HEK293 (cell line): Measurements from ENCODE around the gene MBNL3.

ENCODE experiments used
- CTCF ChIP-seq: fragments of 450-650 bp; formaldehyde crosslinking; IDR thresholded peaks from 2 replicates; pipeline ENCODE4 v1.5.1; 2016; ENCODE audit warnings: missing biosample characterization, missing genetic modification characterization
- PRDM1 ChIP-seq: fragments of 450-650 bp; formaldehyde crosslinking; IDR thresholded peaks from 2 replicates; pipeline ENCODE4; 2016; ENCODE audit warnings: missing biosample characterization, missing genetic modification characterization
- ZBTB7A ChIP-seq: fragments of 450-650 bp; formaldehyde crosslinking; IDR thresholded peaks from 2 replicates; pipeline ENCODE4 v1.5.1; 2016; ENCODE audit warnings: low read depth, missing biosample characterization, missing genetic modification characterization
- ZNF133 ChIP-seq: fragments of 450-650 bp; formaldehyde crosslinking; IDR thresholded peaks from 2 replicates; pipeline ENCODE4 v1.5.1; 2016; ENCODE audit warnings: missing biosample characterization, missing genetic modification characterization
- ZNF677 ChIP-seq: fragments of 450-650 bp; IDR thresholded peaks from 2 replicates; pipeline ENCODE4 v1.5.0; 2018; ENCODE audit warnings: missing biosample characterization, mild to moderate bottlenecking, missing genetic modification characterization, moderate library complexity
- ZSCAN23 ChIP-seq: fragments of 450-650 bp; formaldehyde crosslinking; IDR thresholded peaks from 2 replicates; pipeline ENCODE4 v1.5.1; 2016; ENCODE audit warnings: missing biosample characterization, missing genetic modification characterization

GRCh38 chrX:132393485-132393884 lies 95.4 kb downstream of the MBNL3 start:
- no peak for TF ChIP-seq ZNF133
- no peak for TF ChIP-seq ZBTB7A (tag by site-specific recombination)
- TF ChIP-seq ZNF677 (tag by site-specific recombination), result no peak
- TF ChIP-seq CTCF (tag by site-specific recombination), result no peak
- no peak for TF ChIP-seq PRDM1 (tag by site-specific recombination)
- TF ChIP-seq ZSCAN23 (tag by site-specific recombination), result no peak
